Upper lobe of right lung (tissue), 1 donor: ENCODE results near the gene DLG3. TPM values are rescaled to one million over a fixed set of nuclear protein-coding genes. Genes with fewer than 3 reads are reported as not detected.

Source experiments
- ATAC-seq: fragments of 200-7000 bp; cut with Tn5 transposase; one replicate; pipeline ENCODE4 v1.9.1; 2020; ENCODE audit warnings: mild to moderate bottlenecking, moderate library complexity
- DNase-seq: peaks from one replicate; pipeline ENCODE4 v3.0.0-alpha.2; 2020
- H3K27ac ChIP-seq: fragments of 200-600 bp; one replicate; pipeline ENCODE4 v1.8.0; 2022
- H3K27me3 ChIP-seq: fragments of 200-600 bp; one replicate; pipeline ENCODE4 v1.8.0; 2022; ENCODE audit warnings: mild to moderate bottlenecking
- H3K36me3 ChIP-seq: fragments of 200-600 bp; one replicate; pipeline ENCODE4 v1.8.0; 2022
- H3K4me1 ChIP-seq: fragments of 200-600 bp; one replicate; pipeline ENCODE4 v1.8.0; 2022
- H3K4me3 ChIP-seq: fragments of 200-600 bp; one replicate; pipeline ENCODE4 v1.8.0; 2022; ENCODE audit warnings: mild to moderate bottlenecking
- H3K9me3 ChIP-seq: fragments of 200-600 bp; one replicate; pipeline ENCODE4 v1.8.0; 2022
- CTCF ChIP-seq: fragments of 200-600 bp; IDR thresholded peaks from one replicate; pipeline ENCODE4 v1.8.0; 2022; ENCODE audit warnings: antibody characterized with exemption
- intact Hi-C: fragments of 100-400 bp; cut with DNase I; formaldehyde crosslinking; loops from one replicate; pipeline ENCODE4 v1.11.0; 2022
- total RNA-seq: library from RNA; stranded (reverse); fragmentation: NEBNext Ultra II Directional; extraction: Animal tissue kit (Norgen Biotek cat#: 25700); gene quantifications from one replicate; pipeline ENCODE4 v1.2.1, GENCODE V29; 2021
- donor health status: DM: no; HTN: yes; CAD: no; lungs with severe emphysema.

The DLG3 gene
- total RNA-seq, 1 donor from 2014 or later, result 24.4 TPM

- intact Hi-C loops, result no loop called here
- peaks cover 6% of the 10 kb centered on the region for H3K36me3 ChIP-seq
These were observed 44.2 kb downstream of the DLG3 start for GRCh38 chrX:70488856-70489255.

GRCh38 chrX:70494441-70494840 lies 49.8 kb downstream of the DLG3 start:
- ATAC-seq, result no peak

More at GRCh38 chrX:70488856-70489255, 44.2 kb downstream of the DLG3 start:
- DNase-seq, result no peak
- H3K4me1 ChIP-seq, result no peaks in the 10 kb centered on the region
- no peak overlapping the region for H3K4me3 ChIP-seq
- no peak overlapping the region for H3K27ac ChIP-seq
- H3K27me3 ChIP-seq, result no peaks in the 10 kb centered on the region
- no peak for ATAC-seq
- no peaks in the 10 kb centered on the region for H3K9me3 ChIP-seq
- no peak for TF ChIP-seq CTCF

GRCh38 chrX:70496491-70496890 lies 51.9 kb downstream of the DLG3 start:
- intact Hi-C loops, result no loop called here
- no peaks in the 10 kb centered on the region for H3K4me1 ChIP-seq
- no peak overlapping the region for H3K27ac ChIP-seq
- H3K4me3 ChIP-seq, result no peak overlapping the region
- no peak for DNase-seq
- H3K9me3 ChIP-seq, result no peaks in the 10 kb centered on the region
- H3K27me3 ChIP-seq, result no peaks in the 10 kb centered on the region
- no peak for ATAC-seq
- TF ChIP-seq CTCF, result no peak
- peaks cover 17% of the 10 kb centered on the region for H3K36me3 ChIP-seq

More at GRCh38 chrX:70494441-70494840, 49.8 kb downstream of the DLG3 start:
- no peak for TF ChIP-seq CTCF
- Histone ChIP-seq H3K27ac (no peak overlapping the region), H3K36me3 (peaks cover 17% of the 10 kb centered on the region), H3K27me3 (no peaks in the 10 kb centered on the region), H3K4me3 (no peak overlapping the region), H3K4me1 (no peaks in the 10 kb centered on the region), H3K9me3 (no peaks in the 10 kb centered on the region)
- intact Hi-C loops, result no loop called here
- DNase-seq, result no peak

- H3K27ac ChIP-seq, result no peak overlapping the region
- no peak for DNase-seq
- no peak for TF ChIP-seq CTCF
- H3K36me3 ChIP-seq, result peaks cover 17% of the 10 kb centered on the region
- no peak overlapping the region for H3K4me3 ChIP-seq
- H3K4me1 ChIP-seq, result no peaks in the 10 kb centered on the region
- H3K27me3 ChIP-seq, result no peaks in the 10 kb centered on the region
- ATAC-seq, result no peak
- intact Hi-C loops, result no loop called here
- H3K9me3 ChIP-seq, result no peaks in the 10 kb centered on the region
These were observed 52.4 kb downstream of the DLG3 start for GRCh38 chrX:70497026-70497425.

- no peak for DNase-seq
- no peak overlapping the region for H3K4me3 ChIP-seq
- intact Hi-C loops, result no loop called here
- H3K27ac ChIP-seq, result no peak overlapping the region
- H3K9me3 ChIP-seq, result no peaks in the 10 kb centered on the region
- H3K27me3 ChIP-seq, result no peaks in the 10 kb centered on the region
- TF ChIP-seq CTCF, result no peak
- no peaks in the 10 kb centered on the region for H3K4me1 ChIP-seq
- no peak for ATAC-seq
- peaks cover 17% of the 10 kb centered on the region for H3K36me3 ChIP-seq
These were observed 53.5 kb downstream of the DLG3 start for GRCh38 chrX:70498129-70498528.

- H3K9me3 ChIP-seq, result no peaks in the 10 kb centered on the region
- peak; percentile 33 for ATAC-seq
- no peak overlapping the region for H3K4me3 ChIP-seq
- no peaks in the 10 kb centered on the region for H3K27me3 ChIP-seq
- DNase-seq, result no peak
- intact Hi-C loops, result no loop called here
- no peaks in the 10 kb centered on the region for H3K4me1 ChIP-seq
- no peaks in the 10 kb centered on the region for H3K36me3 ChIP-seq
- no peak overlapping the region for H3K27ac ChIP-seq
- no peak for TF ChIP-seq CTCF
These were observed 56.2 kb downstream of the DLG3 start for GRCh38 chrX:70500826-70501225.
